ENCODE results near the gene CCDC148.

The CCDC148 gene

DNA sequence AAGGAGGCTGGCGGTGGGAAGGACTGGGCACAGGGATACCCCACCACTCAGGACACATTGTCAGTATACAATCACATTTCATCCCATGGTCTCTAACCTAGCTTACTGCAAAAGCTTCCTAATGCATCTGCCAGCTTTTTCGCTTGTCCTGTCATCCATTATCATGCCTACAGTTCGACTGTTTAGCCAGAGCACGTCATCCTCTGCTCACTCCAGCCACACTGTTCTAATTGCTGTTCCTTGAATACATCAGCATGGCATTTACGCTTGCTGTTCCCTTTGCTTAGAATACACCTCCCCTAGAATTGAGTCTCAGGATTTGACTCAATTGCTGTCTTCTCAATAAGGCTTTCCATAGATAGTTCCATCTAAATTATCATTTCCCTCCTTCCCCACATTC, 166.3 kb downstream of the CCDC148 start:
- no peak for TF ChIP-seq CTCF (IDR thresholded peaks at IDR 0.05; ENCODE audit: control insufficient read depth, insufficient read depth, low read depth, low read length, missing control alignments)
- no peak for DNase-seq (ENCODE audit: low read depth)
- no peak overlapping the region for H3K4me3 ChIP-seq (ENCODE audit: control insufficient read depth, low read depth, low read length)

DNA sequence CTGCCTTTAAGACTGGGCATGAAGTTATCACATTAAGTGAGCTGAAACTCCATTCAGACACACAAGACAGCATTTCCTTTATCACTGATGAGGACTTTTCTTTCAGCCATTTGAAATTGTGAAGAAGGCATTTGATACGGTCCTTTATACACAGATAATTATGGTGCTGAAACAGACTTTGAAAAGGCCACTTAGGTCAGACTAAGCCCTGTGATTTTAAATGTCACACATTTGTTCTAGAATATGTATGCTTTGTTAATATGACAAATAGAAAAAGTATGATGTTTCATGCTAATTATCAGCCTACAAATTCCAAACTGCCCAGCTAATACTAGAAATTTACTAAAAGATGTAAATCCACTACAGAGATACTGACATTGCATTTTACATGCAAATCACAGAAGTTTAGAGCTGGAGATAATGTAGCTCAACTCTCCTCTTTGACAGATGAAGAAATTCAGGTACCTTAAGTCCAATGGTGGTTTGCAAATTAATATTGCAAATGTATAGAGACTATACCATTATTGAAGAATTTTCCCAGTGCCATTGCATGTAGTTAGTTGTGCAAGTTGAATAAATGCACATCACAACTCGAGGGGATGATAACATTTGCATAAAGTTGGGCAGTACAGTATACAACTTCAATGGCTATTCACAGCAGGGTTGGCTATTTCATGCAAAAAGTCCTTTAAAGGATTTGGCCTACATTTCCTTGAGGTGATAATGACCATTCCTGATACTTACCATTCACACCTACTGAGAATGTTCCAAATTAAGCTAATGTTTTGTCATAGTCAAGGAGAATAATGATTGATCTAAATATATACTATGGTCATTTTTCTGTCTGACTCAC, 179.7 kb downstream of the CCDC148 start:
- no peak for TF ChIP-seq CTCF (IDR thresholded peaks at IDR 0.05; ENCODE audit: control insufficient read depth, insufficient read depth, low read depth, low read length, missing control alignments)
- H3K4me3 ChIP-seq (ENCODE audit: control insufficient read depth, low read depth, low read length): no peak overlapping the region
- DNase-seq (ENCODE audit: low read depth): no peak

DNA sequence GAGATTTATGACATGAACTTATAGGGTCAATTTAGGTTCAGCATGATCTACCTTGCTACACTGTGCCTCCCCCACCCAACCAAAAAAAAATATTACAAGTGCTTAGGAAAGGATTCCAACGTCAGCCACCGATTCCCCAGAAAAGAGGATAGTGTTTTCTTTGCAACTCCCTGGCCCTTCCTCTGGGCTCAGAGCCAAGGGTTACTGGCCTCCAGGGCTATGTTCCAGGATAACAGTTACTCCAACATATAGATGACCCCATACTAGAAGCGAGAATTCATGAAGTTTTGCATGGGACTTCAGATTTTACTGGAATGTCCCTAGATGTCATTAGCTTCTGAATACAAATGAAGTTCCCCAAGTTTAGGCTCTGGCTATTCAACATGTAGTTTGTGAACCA, 182.8 kb downstream of the CCDC148 start:
- no peak overlapping the region for H3K4me3 ChIP-seq (ENCODE audit: control insufficient read depth, low read depth, low read length)
- TF ChIP-seq CTCF (IDR thresholded peaks at IDR 0.05; ENCODE audit: control insufficient read depth, insufficient read depth, low read depth, low read length, missing control alignments): no peak
- DNase-seq (ENCODE audit: low read depth): no peak

DNA sequence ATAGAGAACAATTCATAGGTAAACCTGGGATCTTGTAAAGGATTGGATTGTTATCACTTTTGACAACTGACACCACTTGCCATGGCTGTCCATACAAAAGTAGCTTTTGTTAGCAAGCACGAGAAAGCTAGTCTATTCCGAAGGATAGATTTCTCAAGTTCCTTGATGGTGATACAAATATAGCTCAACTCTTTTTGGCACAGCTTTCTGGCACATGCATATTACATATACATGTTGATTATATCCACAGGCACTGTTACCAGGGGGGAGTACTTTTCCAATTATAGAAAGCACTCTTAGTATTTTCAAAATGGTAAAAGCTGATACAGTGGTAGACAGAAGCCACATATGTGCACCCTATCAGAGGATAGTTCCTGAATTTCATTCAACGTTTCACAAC, 186.0 kb downstream of the CCDC148 start:
- no peak for DNase-seq (ENCODE audit: low read depth)
- H3K4me3 ChIP-seq (ENCODE audit: control insufficient read depth, low read depth, low read length): no peak overlapping the region
- TF ChIP-seq CTCF (IDR thresholded peaks at IDR 0.05; ENCODE audit: control insufficient read depth, insufficient read depth, low read depth, low read length, missing control alignments): no peak

DNA sequence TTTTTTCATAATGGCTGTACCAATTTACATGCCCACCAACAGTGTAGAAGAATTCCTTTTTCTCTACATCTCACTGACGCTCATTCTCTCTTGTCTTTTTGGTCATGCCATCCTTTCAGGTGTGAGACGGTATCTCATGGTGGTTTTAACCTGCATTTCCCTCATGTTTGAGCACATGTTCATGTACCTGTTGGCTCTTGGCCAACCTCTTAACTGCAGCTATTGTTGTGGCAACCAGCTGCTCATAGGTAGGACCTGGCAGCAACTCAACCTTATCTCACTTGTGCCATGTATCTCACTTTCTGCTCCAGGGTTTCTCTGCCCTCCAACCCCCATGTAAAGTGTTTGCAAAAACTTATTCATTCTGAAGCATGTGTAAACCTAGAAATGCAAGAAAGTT, 187.4 kb downstream of the CCDC148 start:
- no peak for TF ChIP-seq CTCF (IDR thresholded peaks at IDR 0.05; ENCODE audit: control insufficient read depth, insufficient read depth, low read depth, low read length, missing control alignments)
- no peak overlapping the region for H3K4me3 ChIP-seq (ENCODE audit: control insufficient read depth, low read depth, low read length)
- DNase-seq (ENCODE audit: low read depth): no peak

GRCh38 chr2:158266111-158266510, 190.4 kb downstream of the CCDC148 start:
- TF ChIP-seq CTCF (IDR thresholded peaks at IDR 0.05; ENCODE audit: control insufficient read depth, insufficient read depth, low read depth, low read length, missing control alignments): no peak
- H3K4me3 ChIP-seq (ENCODE audit: control insufficient read depth, low read depth, low read length): no peak overlapping the region
- DNase-seq (ENCODE audit: low read depth): no peak
